ENCODE results near the gene NOSIP. TPM values are rescaled to one million over a fixed set of nuclear protein-coding genes. Genes with fewer than 3 reads are reported as not detected.

Gene NOSIP
- total RNA-seq, 1 donor from 2014 or later, result 64.8 TPM

DNA sequence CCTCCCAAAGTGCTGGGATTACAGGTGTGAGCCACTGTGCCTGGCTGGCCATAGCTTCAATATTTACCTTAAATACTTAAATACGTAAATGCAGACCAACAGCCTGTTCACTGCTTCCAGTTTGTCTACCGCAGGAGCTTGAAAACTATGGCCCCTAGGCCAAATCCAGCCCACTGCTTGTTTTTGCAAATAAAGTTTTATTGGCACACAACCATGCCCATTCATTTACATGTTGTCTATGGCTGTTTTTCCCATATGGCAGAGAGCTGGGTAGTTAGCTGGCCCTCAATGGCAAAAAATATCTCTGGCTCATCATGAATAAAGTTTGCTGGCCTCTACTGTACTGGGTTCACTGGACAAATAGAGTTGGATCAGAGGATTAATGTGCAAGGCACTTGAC, 22.4 kb upstream of the NOSIP start:
- H3K36me3 Mint-ChIP-seq (ENCODE audit: low read depth), result peaks cover 49% of the 10 kb centered on the region
- DNase-seq (ENCODE audit: low spot score), result no peak
- H3K9me3 Mint-ChIP-seq, result no peaks in the 10 kb centered on the region
- no peak overlapping the region for H3K4me3 Mint-ChIP-seq (ENCODE audit: low read depth)
- peaks cover 2% of the 10 kb centered on the region for H3K4me1 Mint-ChIP-seq (ENCODE audit: low read depth)
- H3K27ac Mint-ChIP-seq, result no peak overlapping the region
- intact Hi-C loops (cut with micrococcal nuclease), result no loop called here
- H3K27me3 Mint-ChIP-seq (ENCODE audit: low read depth), result no peaks in the 10 kb centered on the region

DNA sequence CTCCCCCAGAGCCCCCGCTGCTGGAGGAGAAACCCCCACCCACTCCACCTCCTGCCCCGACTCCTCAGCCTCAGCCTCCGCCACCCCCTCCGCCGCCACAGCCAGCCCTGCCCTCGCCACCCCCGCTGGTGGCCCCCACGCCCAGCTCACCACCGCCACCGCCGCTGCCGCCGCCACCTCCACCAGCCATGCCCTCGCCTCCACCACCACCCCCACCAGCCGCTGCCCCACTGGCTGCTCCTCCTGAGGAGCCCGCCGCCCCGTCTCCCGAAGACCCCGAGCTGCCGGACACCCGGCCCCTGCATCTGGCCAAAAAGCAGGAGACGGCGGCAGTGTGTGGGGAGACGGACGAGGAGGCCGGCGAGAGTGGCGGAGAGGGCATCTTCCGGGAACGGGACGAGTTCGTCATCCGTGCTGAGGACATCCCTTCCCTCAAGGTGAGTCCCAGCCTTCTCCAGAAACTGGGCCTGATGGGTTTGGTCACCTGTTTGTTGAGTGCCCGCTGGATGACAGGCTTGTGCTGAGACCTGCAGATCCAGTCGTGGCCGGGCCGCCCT, 21.2 kb upstream of the NOSIP start:
- Mint-ChIP-seq H3K9me3 (no peaks in the 10 kb centered on the region), H3K27ac (no peak overlapping the region), H3K27me3 (ENCODE audit: low read depth) (no peaks in the 10 kb centered on the region), H3K36me3 (ENCODE audit: low read depth) (peaks cover 44% of the 10 kb centered on the region), H3K4me3 (ENCODE audit: low read depth) (no peak overlapping the region), H3K4me1 (ENCODE audit: low read depth) (peaks cover 2% of the 10 kb centered on the region)
- no peak for DNase-seq (ENCODE audit: low spot score)
- intact Hi-C loops (cut with micrococcal nuclease), result no loop called here

DNA sequence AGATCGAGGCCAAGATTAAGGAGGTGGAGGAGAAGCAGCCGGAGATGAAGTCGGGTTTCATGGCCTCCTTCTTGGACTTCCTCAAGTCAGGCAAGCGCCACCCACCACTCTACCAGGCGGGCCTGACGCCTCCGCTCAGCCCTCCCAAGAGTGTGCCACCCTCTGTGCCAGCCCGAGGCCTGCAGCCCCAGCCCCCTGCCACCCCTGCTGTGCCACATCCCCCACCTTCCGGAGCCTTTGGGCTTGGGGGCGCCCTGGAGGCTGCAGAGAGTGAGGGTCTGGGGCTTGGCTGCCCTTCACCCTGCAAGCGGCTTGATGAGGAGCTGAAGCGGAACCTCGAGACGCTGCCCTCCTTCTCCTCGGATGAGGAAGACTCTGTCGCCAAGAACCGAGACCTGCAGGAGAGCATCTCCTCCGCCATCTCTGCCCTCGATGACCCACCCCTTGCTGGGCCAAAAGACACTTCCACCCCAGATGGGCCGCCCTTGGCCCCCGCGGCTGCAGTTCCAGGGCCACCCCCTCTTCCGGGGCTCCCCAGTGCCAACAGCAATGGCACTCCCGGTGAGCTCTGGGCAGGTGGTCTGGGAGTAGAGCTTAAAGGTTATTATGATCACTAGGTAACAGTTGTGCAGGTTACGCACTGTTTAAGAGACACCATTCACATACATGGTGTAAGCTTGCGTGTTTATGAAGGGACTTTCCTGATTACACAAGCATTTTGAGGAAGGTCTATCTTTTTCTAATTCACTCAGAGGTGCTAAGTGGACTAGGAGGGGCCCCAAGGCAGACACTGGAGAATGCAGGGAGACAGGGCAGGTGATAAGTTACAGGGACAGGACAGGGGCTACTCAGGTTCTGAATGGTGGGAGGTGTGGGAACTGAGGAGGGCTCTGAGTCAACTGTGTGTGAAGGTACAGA, 19.3 kb upstream of the NOSIP start:
- Mint-ChIP-seq H3K4me3 (ENCODE audit: low read depth) (no peak overlapping the region), H3K27ac (no peak overlapping the region), H3K27me3 (ENCODE audit: low read depth) (no peaks in the 10 kb centered on the region), H3K9me3 (no peaks in the 10 kb centered on the region), H3K36me3 (ENCODE audit: low read depth) (peaks cover 51% of the 10 kb centered on the region), H3K4me1 (ENCODE audit: low read depth) (peaks cover 2% of the 10 kb centered on the region)
- intact Hi-C loops (cut with micrococcal nuclease), result no loop called here
- no peak for DNase-seq (ENCODE audit: low spot score)

DNA sequence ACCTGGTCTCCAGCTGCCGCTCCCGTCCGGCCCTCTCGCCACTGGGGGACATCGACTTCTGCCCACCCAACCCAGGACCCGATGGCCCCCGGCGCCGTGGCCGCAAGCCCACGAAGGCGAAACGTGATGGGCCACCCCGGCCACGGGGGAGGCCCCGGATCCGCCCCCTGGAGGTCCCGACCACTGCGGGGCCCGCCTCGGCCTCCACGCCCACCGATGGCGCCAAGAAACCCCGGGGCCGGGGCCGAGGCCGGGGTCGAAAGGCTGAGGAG, 17.3 kb upstream of the NOSIP start:
- H3K4me1 Mint-ChIP-seq (ENCODE audit: low read depth), result peaks cover 9% of the 10 kb centered on the region
- no peak for DNase-seq (ENCODE audit: low spot score)
- H3K36me3 Mint-ChIP-seq (ENCODE audit: low read depth), result peaks cover 56% of the 10 kb centered on the region
- H3K4me3 Mint-ChIP-seq (ENCODE audit: low read depth), result no peak overlapping the region
- no peaks in the 10 kb centered on the region for H3K27me3 Mint-ChIP-seq (ENCODE audit: low read depth)
- H3K9me3 Mint-ChIP-seq, result no peaks in the 10 kb centered on the region
- intact Hi-C loops (cut with micrococcal nuclease), result no loop called here
- H3K27ac Mint-ChIP-seq, result no peak overlapping the region

DNA sequence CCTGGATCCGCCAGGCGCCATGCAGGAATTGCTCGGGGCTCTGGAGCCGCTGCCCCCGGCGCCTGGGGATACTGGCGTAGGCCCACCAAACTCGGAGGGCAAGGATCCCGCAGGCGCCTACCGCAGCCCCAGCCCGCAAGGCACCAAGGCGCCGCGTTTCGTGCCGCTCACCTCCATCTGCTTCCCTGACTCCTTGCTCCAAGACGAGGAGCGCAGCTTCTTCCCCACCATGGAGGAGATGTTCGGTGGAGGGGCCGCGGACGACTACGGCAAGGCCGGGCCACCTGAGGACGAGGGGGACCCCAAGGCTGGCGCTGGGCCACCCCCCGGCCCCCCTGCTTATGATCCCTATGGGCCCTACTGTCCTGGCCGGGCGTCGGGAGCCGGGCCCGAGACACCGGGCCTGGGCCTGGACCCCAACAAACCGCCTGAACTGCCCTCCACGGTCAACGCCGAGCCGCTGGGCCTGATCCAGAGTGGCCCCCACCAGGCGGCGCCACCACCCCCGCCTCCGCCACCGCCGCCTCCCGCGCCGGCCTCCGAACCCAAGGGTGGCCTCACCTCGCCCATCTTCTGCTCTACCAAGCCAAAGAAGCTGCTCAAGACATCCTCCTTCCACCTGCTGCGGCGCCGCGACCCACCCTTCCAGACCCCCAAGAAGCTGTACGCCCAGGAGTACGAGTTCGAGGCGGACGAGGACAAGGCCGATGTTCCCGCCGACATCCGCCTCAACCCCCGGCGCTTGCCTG, 16.8 kb upstream of the NOSIP start:
- no peak for DNase-seq (ENCODE audit: low spot score)
- H3K9me3 Mint-ChIP-seq, result no peaks in the 10 kb centered on the region
- H3K27ac Mint-ChIP-seq, result no peak overlapping the region
- H3K4me3 Mint-ChIP-seq (ENCODE audit: low read depth), result no peak overlapping the region
- no peaks in the 10 kb centered on the region for H3K27me3 Mint-ChIP-seq (ENCODE audit: low read depth)
- H3K36me3 Mint-ChIP-seq (ENCODE audit: low read depth), result peaks cover 52% of the 10 kb centered on the region
- H3K4me1 Mint-ChIP-seq (ENCODE audit: low read depth), result peaks cover 12% of the 10 kb centered on the region
- intact Hi-C loops (cut with micrococcal nuclease), result no loop called here

DNA sequence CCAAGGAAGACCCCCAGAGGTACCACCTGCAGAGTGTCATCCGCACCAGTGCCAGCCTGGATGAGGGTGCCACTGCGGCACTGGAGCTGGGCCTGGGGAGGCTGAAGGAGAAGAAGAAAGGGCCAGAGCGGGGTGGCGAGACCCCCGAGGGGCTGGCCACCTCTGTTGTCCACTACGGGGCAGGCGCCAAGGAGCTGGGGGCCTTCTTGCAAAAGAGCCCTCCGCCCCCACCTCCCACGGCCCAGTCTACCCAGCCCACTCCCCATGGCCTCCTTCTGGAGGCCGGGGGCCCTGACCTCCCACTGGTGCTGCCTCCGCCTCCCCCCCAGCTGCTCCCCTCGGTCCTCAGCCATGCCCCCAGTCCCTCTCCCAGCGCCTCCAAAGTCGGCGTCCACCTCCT, 16.1 kb upstream of the NOSIP start:
- Mint-ChIP-seq H3K36me3 (ENCODE audit: low read depth) (peaks cover 47% of the 10 kb centered on the region), H3K9me3 (no peaks in the 10 kb centered on the region), H3K4me3 (ENCODE audit: low read depth) (no peak overlapping the region), H3K4me1 (ENCODE audit: low read depth) (peaks cover 12% of the 10 kb centered on the region), H3K27ac (no peak overlapping the region), H3K27me3 (ENCODE audit: low read depth) (no peaks in the 10 kb centered on the region)
- intact Hi-C loops (cut with micrococcal nuclease), result no loop called here
- DNase-seq (ENCODE audit: low spot score), result no peak

DNA sequence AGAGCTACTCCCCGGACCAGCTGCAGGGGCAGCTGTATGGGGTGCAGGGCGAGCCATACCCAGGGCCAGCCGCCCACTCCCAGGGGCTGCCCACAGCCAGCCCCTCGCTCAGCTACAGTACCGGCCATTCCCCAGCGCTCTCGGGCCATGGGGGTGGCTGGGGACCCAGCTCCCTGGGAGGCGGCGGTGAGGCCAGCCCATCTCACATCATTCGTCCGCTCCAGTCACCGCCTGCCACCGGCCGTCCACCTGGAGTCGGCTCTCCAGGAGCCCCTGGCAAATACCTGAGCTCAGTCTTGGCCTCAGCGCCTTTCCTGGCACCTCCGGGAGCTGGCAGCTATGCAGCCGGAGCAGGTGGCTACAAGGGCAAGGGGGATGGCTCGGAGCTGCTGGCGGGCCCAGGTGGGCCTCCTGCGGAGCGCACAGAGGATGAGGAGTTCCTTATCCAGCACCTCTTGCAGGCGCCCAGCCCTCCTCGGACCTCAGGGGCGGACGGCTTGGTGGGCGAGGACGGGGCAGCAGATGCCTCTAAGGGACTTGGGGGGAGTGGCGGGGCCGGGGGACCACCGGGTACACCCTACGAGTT, 15.6 kb upstream of the NOSIP start:
- intact Hi-C loops (cut with micrococcal nuclease), result no loop called here
- DNase-seq (ENCODE audit: low spot score), result no peak
- peaks cover 43% of the 10 kb centered on the region for H3K36me3 Mint-ChIP-seq (ENCODE audit: low read depth)
- H3K27me3 Mint-ChIP-seq (ENCODE audit: low read depth), result no peaks in the 10 kb centered on the region
- no peaks in the 10 kb centered on the region for H3K9me3 Mint-ChIP-seq
- peaks cover 12% of the 10 kb centered on the region for H3K4me1 Mint-ChIP-seq (ENCODE audit: low read depth)
- no peak overlapping the region for H3K27ac Mint-ChIP-seq
- no peak overlapping the region for H3K4me3 Mint-ChIP-seq (ENCODE audit: low read depth)

DNA sequence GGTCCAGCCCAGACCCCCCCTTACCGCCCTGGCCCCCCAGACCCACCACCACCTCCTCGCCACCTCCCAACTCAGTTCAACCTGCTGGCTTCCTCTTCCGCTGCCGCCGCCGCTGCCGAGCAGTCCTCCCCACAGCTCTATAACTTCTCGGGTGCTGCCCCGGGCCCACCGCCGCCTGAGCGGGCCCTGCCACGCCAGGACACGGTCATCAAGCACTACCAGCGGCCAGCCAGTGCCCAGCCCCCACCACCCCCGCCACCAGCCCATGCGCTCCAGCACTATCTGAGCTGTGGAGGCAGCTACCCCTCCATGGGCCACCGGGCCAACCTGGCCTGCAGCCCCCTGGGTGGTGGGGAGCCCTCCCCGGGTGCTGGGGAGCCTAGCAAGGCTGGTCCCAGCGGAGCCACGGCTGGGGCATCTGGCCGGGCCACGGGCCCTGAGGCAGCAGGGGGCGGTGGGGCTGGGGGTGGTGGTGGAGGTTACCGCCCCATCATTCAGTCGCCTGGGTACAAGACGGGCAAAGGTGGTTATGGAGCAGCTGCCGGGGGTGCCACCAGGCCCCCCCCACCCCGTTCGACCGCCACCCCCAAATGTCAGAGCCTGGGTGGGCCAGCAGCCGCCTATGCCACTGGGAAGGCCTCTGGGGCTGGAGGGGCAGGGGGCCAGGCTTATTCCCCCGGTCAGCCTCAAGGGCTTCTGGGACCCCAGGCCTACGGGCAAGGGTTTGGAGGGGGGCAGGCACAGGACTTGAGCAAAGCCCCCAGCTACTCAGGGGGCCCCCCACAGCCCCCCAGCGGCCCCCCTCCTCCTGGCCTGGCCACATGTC, 14.8 kb upstream of the NOSIP start:
- Mint-ChIP-seq H3K36me3 (ENCODE audit: low read depth) (peaks cover 38% of the 10 kb centered on the region), H3K4me1 (ENCODE audit: low read depth) (peaks cover 12% of the 10 kb centered on the region), H3K9me3 (no peaks in the 10 kb centered on the region), H3K27me3 (ENCODE audit: low read depth) (no peaks in the 10 kb centered on the region), H3K27ac (no peak overlapping the region), H3K4me3 (ENCODE audit: low read depth) (no peak overlapping the region)
- intact Hi-C loops (cut with micrococcal nuclease), result loop anchor here (5.0 kb wide), 2 partner anchors 217 to 1338 kb away; partner anchors contain the start of genes CARD8 and FUZ
- no peak for DNase-seq (ENCODE audit: low spot score)

DNA sequence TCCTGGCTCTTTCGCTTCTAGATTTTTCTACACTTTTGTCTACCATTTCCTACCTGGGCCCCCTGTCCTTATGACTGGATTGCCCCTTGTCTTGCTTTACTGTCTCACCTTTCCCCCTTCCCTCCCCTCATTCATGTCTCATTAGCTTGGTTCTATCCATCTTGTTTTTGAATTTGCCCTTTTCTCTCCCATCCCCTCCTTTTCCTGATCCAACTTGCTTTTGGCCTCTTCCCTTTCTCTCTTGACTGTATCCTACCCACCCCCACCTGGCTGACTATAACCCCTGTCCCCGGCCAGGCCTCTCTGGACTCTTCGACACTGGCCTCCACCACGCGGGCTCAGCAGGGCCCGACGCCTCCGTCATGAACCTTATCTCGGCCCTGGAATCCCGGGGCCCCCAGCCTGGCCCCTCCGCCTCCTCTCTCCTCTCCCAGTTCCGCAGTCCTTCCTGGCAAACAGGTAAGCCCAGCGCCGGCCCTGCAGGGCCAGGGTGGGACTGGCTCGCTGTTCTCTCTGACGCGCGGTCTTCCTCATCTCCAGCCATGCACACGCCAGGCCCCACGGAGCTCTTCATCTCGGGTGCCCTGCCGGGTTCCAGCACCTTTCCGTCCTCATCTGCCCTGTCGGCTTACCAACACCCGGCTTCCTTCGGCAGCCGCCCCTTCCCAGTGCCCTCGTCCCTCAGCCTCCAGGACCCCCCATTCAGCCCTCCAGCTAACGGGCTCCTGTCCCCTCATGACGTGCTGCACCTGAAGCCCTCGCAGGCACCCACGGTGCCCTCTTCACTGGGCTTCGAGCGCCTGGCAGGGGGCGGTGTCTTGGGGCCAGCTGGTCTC, 14.0 kb upstream of the NOSIP start:
- Mint-ChIP-seq H3K9me3 (no peaks in the 10 kb centered on the region), H3K4me3 (ENCODE audit: low read depth) (peak overlapping the region; percentile 83), H3K4me1 (ENCODE audit: low read depth) (peaks cover 16% of the 10 kb centered on the region), H3K36me3 (ENCODE audit: low read depth) (peaks cover 33% of the 10 kb centered on the region), H3K27ac (peak overlapping the region; percentile 79), H3K27me3 (ENCODE audit: low read depth) (no peaks in the 10 kb centered on the region)
- DNase-seq (ENCODE audit: low spot score), result no peak
- intact Hi-C loops (cut with micrococcal nuclease), result loop anchor here (5.0 kb wide), 2 partner anchors 218 to 1337 kb away; partner anchors contain the start of genes CARD8 and FUZ

DNA sequence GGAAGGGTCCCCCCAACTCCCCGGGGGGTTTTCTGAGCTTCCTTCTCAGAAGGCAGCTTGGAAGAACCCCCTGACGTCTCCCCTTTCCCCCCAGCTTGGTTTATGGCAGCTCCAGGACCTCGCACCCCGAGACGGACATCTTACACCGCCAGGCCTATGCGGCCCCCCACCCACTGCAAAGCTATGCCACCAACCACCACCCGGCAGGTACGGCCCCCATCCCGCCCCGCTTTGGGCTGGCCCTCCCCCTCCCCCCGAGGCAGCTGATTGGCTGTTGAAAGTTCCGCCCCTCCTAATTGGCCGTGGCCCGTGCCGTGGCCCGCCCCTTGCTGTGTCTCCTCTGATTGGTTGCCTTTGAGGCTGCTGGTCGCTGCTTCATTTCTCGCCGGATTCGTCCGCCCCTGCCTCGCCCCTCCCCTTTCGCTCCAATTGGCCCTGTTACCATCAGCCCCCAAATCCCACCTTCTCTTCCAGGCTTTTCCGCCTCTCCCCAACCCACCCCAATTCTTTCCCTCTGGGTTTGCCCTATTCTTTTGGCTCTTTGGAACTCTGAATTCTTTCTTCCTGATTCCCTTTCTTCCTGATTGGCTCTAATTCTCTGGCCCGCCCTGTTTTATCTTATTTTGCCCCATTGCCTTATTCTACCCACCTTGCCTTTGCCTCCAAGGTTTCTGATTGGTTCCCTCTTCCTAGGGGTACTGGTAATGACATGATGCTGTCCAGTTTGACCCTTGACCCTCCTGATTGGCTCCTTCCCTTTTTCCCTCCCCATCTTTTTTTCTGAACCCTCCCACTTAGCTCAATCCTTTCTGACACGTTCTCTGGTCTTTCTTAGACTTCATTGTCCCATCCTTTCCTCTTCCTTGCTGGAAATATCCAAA, 13.1 kb upstream of the NOSIP start:
- H3K27ac Mint-ChIP-seq, result peak overlapping the region; percentile 79
- DNase-seq (ENCODE audit: low spot score), result peak; percentile 92
- peaks cover 4% of the 10 kb centered on the region for H3K27me3 Mint-ChIP-seq (ENCODE audit: low read depth)
- intact Hi-C loops (cut with micrococcal nuclease), result loop anchor here (1.0 to 5.0 kb wide), 4 partner anchors 13 to 1336 kb away; partner anchors contain the start of genes CARD8, FUZ, NOSIP and RRAS
- peaks cover 27% of the 10 kb centered on the region for H3K36me3 Mint-ChIP-seq (ENCODE audit: low read depth)
- H3K9me3 Mint-ChIP-seq, result no peaks in the 10 kb centered on the region
- peak overlapping the region; percentile 83 for H3K4me3 Mint-ChIP-seq (ENCODE audit: low read depth)
- peaks cover 21% of the 10 kb centered on the region for H3K4me1 Mint-ChIP-seq (ENCODE audit: low read depth)

Measured in activated T-helper 2 cell treated with anti-CD3 and anti-CD28 coated beads, Interferon-gamma antibody, Interleukin-2, Interleukin-4, amounts not matched to agents 10 μg/mL and 5 μg/mL and 100 μg/mL, durations not matched to agents 14 hours and 24 hours and 36 hours (primary cell).